Keratinocyte (primary cell): ENCODE data around the gene TRIM38. TPM values are rescaled to one million over a fixed set of nuclear protein-coding genes. Genes with fewer than 3 reads are reported as not detected.

Source experiments
- DNase-seq: peaks from one replicate; pipeline ENCODE4 v3.0.0-alpha.2; 2011; ENCODE audit warnings: low read depth, missing footprints, low spot score
- FAIRE-seq: peaks from 2 replicates; lab custom pipeline; 2011; peaks lifted over from hg19 to GRCh38; lab: Jason Lieb, UNC
- H2AFZ ChIP-seq: 2 replicates; pipeline ENCODE4 v1.6.0; 2012; ENCODE audit warnings: low read length, control low read depth, inconsistent platforms; ENCODE audit not compliant: control insufficient read depth
- H3K27ac ChIP-seq: 2 replicates; pipeline ENCODE4 v1.5.1; 2011; ENCODE audit warnings: low read length; ENCODE audit not compliant: control insufficient read depth, insufficient read depth
- H3K27me3 ChIP-seq: 3 replicates; pipeline ENCODE4 v1.6.0; 2011; ENCODE audit warnings: low read length; ENCODE audit not compliant: control insufficient read depth, insufficient read depth; ENCODE audit errors: extremely low read depth
- H3K36me3 ChIP-seq, 2 experiments: 2 replicates in 1 of 2; 3 replicates in 1 of 2; pipeline ENCODE4 v1.5.1; 2011; ENCODE audit warnings: low read length in 2 of 2, mild to moderate bottlenecking in 1 of 2; ENCODE audit not compliant: control insufficient read depth in 2 of 2, insufficient read depth in 2 of 2; ENCODE audit errors: extremely low read depth in 1 of 2
- H3K4me1 ChIP-seq: 3 replicates; pipeline ENCODE4 v1.5.1; 2011; ENCODE audit warnings: low read length; ENCODE audit not compliant: control insufficient read depth, insufficient read depth; ENCODE audit errors: extremely low read depth
- H3K4me2 ChIP-seq: 3 replicates; pipeline ENCODE4 v1.6.0; 2011; ENCODE audit warnings: low read depth, low read length; ENCODE audit not compliant: control insufficient read depth, insufficient read depth; ENCODE audit errors: extremely low read depth
- H3K4me3 ChIP-seq, 3 experiments: fragments of 200-600 bp in 1 of 3; sonication (generic) in 1 of 3; 2 replicates in 2 of 3; 3 replicates in 1 of 3; pipeline ENCODE4 v1.5.1; 2011 to 2016; ENCODE audit warnings: low read length in 3 of 3, mild to moderate bottlenecking in 3 of 3, control low read depth in 2 of 3, inconsistent platforms in 1 of 3, low read depth in 1 of 3, mixed read lengths in 1 of 3, mixed run types in 1 of 3, moderate library complexity in 1 of 3; ENCODE audit not compliant: control insufficient read depth in 2 of 3, insufficient read depth in 2 of 3; ENCODE audit errors: extremely low read depth in 1 of 3
- H3K79me2 ChIP-seq: 2 replicates; pipeline ENCODE4 v1.6.0; 2012; ENCODE audit warnings: low read length; ENCODE audit not compliant: control insufficient read depth, insufficient read depth
- H3K9ac ChIP-seq: 3 replicates; pipeline ENCODE4 v1.6.0; 2011; ENCODE audit warnings: low read length; ENCODE audit not compliant: control insufficient read depth, insufficient read depth; ENCODE audit errors: extremely low read depth
- H3K9me1 ChIP-seq: 3 replicates; pipeline ENCODE4 v1.6.0; 2011; ENCODE audit warnings: low read length; ENCODE audit not compliant: control insufficient read depth, insufficient read depth; ENCODE audit errors: extremely low read depth
- H3K9me3 ChIP-seq: 2 replicates; pipeline ENCODE4 v1.5.1; 2012; ENCODE audit warnings: low read depth, low read length; ENCODE audit not compliant: control insufficient read depth
- H4K20me1 ChIP-seq: 3 replicates; pipeline ENCODE4 v1.6.0; 2011; ENCODE audit warnings: low read length; ENCODE audit not compliant: control insufficient read depth, insufficient read depth; ENCODE audit errors: extremely low read depth
- CTCF ChIP-seq, 3 experiments: IDR thresholded peaks in 1 of 3; conservative IDR thresholded peaks in 1 of 3; optimal IDR thresholded peaks in 1 of 3; 2 replicates in 2 of 3; 3 replicates in 1 of 3; pipeline versions ENCODE3 to v1.5.1; 2011; ENCODE audit warnings: low read length in 3 of 3, mild to moderate bottlenecking in 3 of 3, moderate library complexity in 2 of 3, control low read depth in 1 of 3, inconsistent platforms in 1 of 3; ENCODE audit not compliant: insufficient read depth in 2 of 3; ENCODE audit errors: extremely low read depth in 1 of 3
- EZH2 ChIP-seq: IDR thresholded peaks from one replicate; pipeline ENCODE4 v1.6.1; 2012; ENCODE audit warnings: inconsistent platforms, mild to moderate bottlenecking, low read length, moderate library complexity
- dilution Hi-C: fragments of 300-500 bp; cut with MboI; formaldehyde crosslinking; loops from one replicate; pipeline ENCODE4 v1.7.0; 2020; ENCODE audit warnings: low sequenced_read_pairs; ENCODE audit not compliant: extremely low pct_ligation_motif_present
- polyA plus RNA-seq, 5 experiments: library from polyadenylated mRNA; depleted of rRNA in 3 of 5; stranded (reverse) in 3 of 5; stranded (forward) in 1 of 5; unstranded in 1 of 5; fragments of >200 nt; gene quantifications; 1 replicate in 1 of 5; 2 replicates in 3 of 5; 3 replicates in 1 of 5; pipeline versions ENCODE4 v1.2.1 to v1.2.3, GENCODE V29; 2011 to 2012; ENCODE audit warnings: missing spikeins in 2 of 5, low read depth in 1 of 5, low replicate concordance in 1 of 5

Gene TRIM38
- polyA plus RNA-seq, 1 donor (not counting 4 experiments of a cell fraction or from before 2014, with no cell fraction given) = 7.8 TPM

- Histone ChIP-seq H3K9me1 (no peaks in the 10 kb centered on the region), H3K36me3 (no peaks in the 10 kb centered on the region), H3K4me3 (no peak overlapping the region), H3K27me3 (no peaks in the 10 kb centered on the region), H3K9me3 (no peaks in the 10 kb centered on the region), H2AFZ (no peak overlapping the region), H4K20me1 (no peaks in the 10 kb centered on the region), H3K4me2 (no peak overlapping the region), H3K27ac (no peak overlapping the region), H3K9ac (no peak overlapping the region), H3K79me2 (no peaks in the 10 kb centered on the region), H3K4me1 (no peaks in the 10 kb centered on the region)
- TF ChIP-seq CTCF (optimal IDR thresholded peaks at IDR 0.05 in 1 of 3, IDR thresholded peaks at IDR 0.05 in 1 of 3, conservative IDR thresholded peaks at IDR 0.05 in 1 of 3; ENCODE audit: extremely low read depth in 1 of 3, insufficient read depth in 2 of 3, low read length in 3 of 3) (peak in 2 of 3 experiments; percentile 43 to 56), EZH2 (no peak)
- FAIRE-seq = no peak
- no peak for DNase-seq
- dilution Hi-C loops = no loop called here
These were observed 19.9 kb upstream of the TRIM38 start for GRCh38 chr6:25942561-25943147.

GRCh38 chr6:25943887-25944286, 18.7 kb upstream of the TRIM38 start:
- Histone ChIP-seq H3K9me1 (no peaks in the 10 kb centered on the region), H3K4me3 (no peak overlapping the region), H2AFZ (no peak overlapping the region), H3K27ac (no peak overlapping the region), H3K9ac (no peak overlapping the region), H4K20me1 (no peaks in the 10 kb centered on the region), H3K4me1 (no peaks in the 10 kb centered on the region), H3K9me3 (no peaks in the 10 kb centered on the region), H3K36me3 (no peaks in the 10 kb centered on the region), H3K27me3 (no peaks in the 10 kb centered on the region), H3K4me2 (no peak overlapping the region), H3K79me2 (no peaks in the 10 kb centered on the region)
- dilution Hi-C loops = no loop called here
- no peak for TF ChIP-seq CTCF (optimal IDR thresholded peaks at IDR 0.05 in 1 of 3, IDR thresholded peaks at IDR 0.05 in 1 of 3, conservative IDR thresholded peaks at IDR 0.05 in 1 of 3; ENCODE audit: extremely low read depth in 1 of 3, insufficient read depth in 2 of 3, low read length in 3 of 3)
- no peak for TF ChIP-seq EZH2
- FAIRE-seq (no peak), DNase-seq (no peak)
